HepG2 (cell line): Measurements from ENCODE around the gene UBL5. TPM values are rescaled to one million over a fixed set of nuclear protein-coding genes. Genes with fewer than 3 reads are reported as not detected.

Experiments used
- CBX1 ChIP-seq: IDR thresholded peaks from one replicate; pipeline ENCODE4 v1.6.1; 2016; ENCODE audit warnings: antibody characterized with exemption, low read depth
- CREB1 ChIP-seq, 2 experiments: fragments of 450-650 bp in 1 of 2; IDR thresholded peaks; 2 replicates each; pipeline ENCODE4 v1.6.1; 2016 to 2017; ENCODE audit warnings: control low read depth in 1 of 2, mild to moderate bottlenecking in 1 of 2, missing compliant biosample characterization in 1 of 2, missing genetic modification characterization in 1 of 2
- CREM ChIP-seq, 2 experiments: sonication (generic) in 1 of 2; formaldehyde crosslinking in 1 of 2; IDR thresholded peaks; 2 replicates each; pipeline versions ENCODE4 v1.4.0 to v1.6.1; 2016 to 2020; ENCODE audit warnings: antibody characterized with exemption in 1 of 2, mild to moderate bottlenecking in 1 of 2, missing genetic modification reagents in 1 of 2
- GMEB2 ChIP-seq: IDR thresholded peaks from 2 replicates; pipeline ENCODE4 v1.6.1; 2016; ENCODE audit warnings: missing biosample characterization, missing genetic modification reagents, low read depth
- IRF9 ChIP-seq: sonication (generic); formaldehyde crosslinking; IDR thresholded peaks from 2 replicates; pipeline ENCODE4 v1.8.0; 2022; ENCODE audit warnings: missing genetic modification reagents, mild to moderate bottlenecking, borderline replicate concordance
- KDM3A ChIP-seq: IDR thresholded peaks from 2 replicates; pipeline ENCODE4 v1.6.1; 2018; ENCODE audit warnings: low read depth, missing compliant biosample characterization
- KLF16 ChIP-seq, 2 experiments: sonication (generic) in 1 of 2; formaldehyde crosslinking in 1 of 2; IDR thresholded peaks; 2 replicates each; pipeline versions ENCODE4 v1.6.1 to v1.8.0; 2016 to 2023; ENCODE audit warnings: missing genetic modification reagents in 2 of 2, missing compliant biosample characterization in 1 of 2
- KMT2B ChIP-seq: IDR thresholded peaks from 2 replicates; pipeline ENCODE4 v1.6.1; 2016; ENCODE audit warnings: missing genetic modification reagents, missing compliant biosample characterization
- MLLT10 ChIP-seq: sonication (generic); formaldehyde crosslinking; IDR thresholded peaks from 2 replicates; pipeline ENCODE4 v1.4.0; 2020; ENCODE audit warnings: missing genetic modification reagents
- MXD3 ChIP-seq: IDR thresholded peaks from 2 replicates; pipeline ENCODE4 v1.6.1; 2016; ENCODE audit warnings: mild to moderate bottlenecking, missing biosample characterization, missing genetic modification reagents
- MYC ChIP-seq: sonication (generic); formaldehyde crosslinking; IDR thresholded peaks from 2 replicates; pipeline ENCODE4 v1.9.0; 2021; ENCODE audit warnings: missing genetic modification reagents, borderline replicate concordance
- NONO ChIP-seq, 2 experiments: fragments of 450-650 bp in 1 of 2; sonication (generic) in 1 of 2; formaldehyde crosslinking in 1 of 2; IDR thresholded peaks in 1 of 2; conservative IDR thresholded peaks in 1 of 2; 2 replicates each; pipeline versions ENCODE4 v1.6.1 to v1.8.0; 2017 to 2022; ENCODE audit warnings: mild to moderate bottlenecking in 1 of 2, missing genetic modification reagents in 1 of 2, moderate library complexity in 1 of 2
- TARDBP ChIP-seq: sonication (generic); formaldehyde crosslinking; IDR thresholded peaks from 2 replicates; pipeline ENCODE4 v1.8.0; 2022; ENCODE audit warnings: mild to moderate bottlenecking, missing genetic modification reagents
- ZNF12 ChIP-seq: sonication (generic); formaldehyde crosslinking; IDR thresholded peaks from 2 replicates; pipeline ENCODE4 v1.5.0; 2020; ENCODE audit warnings: missing genetic modification reagents
- ZNF230 ChIP-seq: sonication (generic); formaldehyde crosslinking; IDR thresholded peaks from 2 replicates; pipeline ENCODE4 v1.4.0; 2020; ENCODE audit warnings: mild to moderate bottlenecking, missing genetic modification reagents
- ZNF280B ChIP-seq: sonication (generic); formaldehyde crosslinking; IDR thresholded peaks from 2 replicates; pipeline ENCODE4 v1.5.0; 2020; ENCODE audit warnings: missing genetic modification reagents, mild to moderate bottlenecking, borderline replicate concordance
- ZNF354B ChIP-seq: sonication (generic); formaldehyde crosslinking; IDR thresholded peaks from 2 replicates; pipeline ENCODE4 v1.8.0; 2022; ENCODE audit warnings: mild to moderate bottlenecking, missing genetic modification reagents
- ZNF512 ChIP-seq: sonication (generic); formaldehyde crosslinking; IDR thresholded peaks from 2 replicates; pipeline ENCODE4 v1.4.0; 2020; ENCODE audit warnings: mild to moderate bottlenecking, missing genetic modification reagents
- ZNF740 ChIP-seq: sonication (generic); formaldehyde crosslinking; IDR thresholded peaks from 2 replicates; pipeline ENCODE4 v1.4.0; 2020; ENCODE audit warnings: missing genetic modification reagents
- polyA plus RNA-seq, 8 experiments: library from polyadenylated mRNA; depleted of rRNA in 3 of 8; stranded (reverse) in 7 of 8; unstranded in 1 of 8; fragments of >200 nt; fragmentation: Illumina TruSeq in 4 of 8; extraction: Trizol in 4 of 8; gene quantifications; 2 replicates each; pipeline versions ENCODE4 v1.2.1 to v1.2.3, GENCODE V29; 2011 to 2016; ENCODE audit warnings: low read depth in 4 of 8, missing spikeins in 1 of 8, mixed read lengths in 1 of 8; ENCODE audit not compliant: insufficient read depth in 1 of 8
- total RNA-seq, 5 experiments: library from RNA; depleted of rRNA; stranded (reverse); fragments of >200 nt; fragmentation: Illumina TruSeq; extraction: Trizol; gene quantifications; 2 replicates each; pipeline ENCODE4 v1.2.3, GENCODE V29; 2016; ENCODE audit warnings: low read depth in 1 of 5

The UBL5 gene
- total and polyA plus RNA-seq, 2 of the 13 experiments (the other 11 are each of a cell fraction or from before 2014, with no cell fraction given), result 373 to 487 TPM

GRCh38 chr19:9818734-9819595 is 8.8 kb upstream of the UBL5 start, which contains the start of gene FBXL12 (continued):
- TF ChIP-seq IRF9 (CRISPR knock-in tag) (peak; percentile 79; the same call in 1 of the 2 replicates), CREM (IDR thresholded peaks at IDR 0.05) (peak; percentile 71; the same call in 1 of the 2 replicates), CREM (CRISPR knock-in tag; IDR thresholded peaks at IDR 0.05) (no peak), TARDBP (CRISPR knock-in tag) (0 out of 2 replicates have a peak, but pooled peaks have one; percentile 61), MYC (peak; percentile 72; the same call in 1 of the 2 replicates), MLLT10 (CRISPR knock-in tag) (no peak), MXD3 (CRISPR knock-in tag) (0 out of 2 replicates have a peak, but pooled peaks have one; percentile 68), GMEB2 (CRISPR knock-in tag) (no peak), ZNF354B (CRISPR knock-in tag) (no peak), ZNF740 (CRISPR knock-in tag) (no peak), ZNF512 (no peak), CREB1 (IDR thresholded peaks at IDR 0.05) (peak; percentile 9; the same call in 1 of the 2 replicates), CREB1 (CRISPR knock-in tag; IDR thresholded peaks at IDR 0.05) (peak; percentile 91), KDM3A (CRISPR knock-in tag) (peak; percentile 57; the same call in 1 of the 2 replicates), NONO (IDR thresholded peaks at IDR 0.05) (no peak), NONO (CRISPR knock-in tag; conservative IDR thresholded peaks at IDR 0.05) (peak; percentile 84; the same call in 1 of the 2 replicates), ZNF280B (CRISPR knock-in tag) (peak; percentile 95; the same call in 1 of the 2 replicates), KMT2B (CRISPR knock-in tag) (peak; percentile 80; the same call in 1 of the 2 replicates), KLF16 (CRISPR knock-in tag; IDR thresholded peaks at IDR 0.05) (no peak; a peak in 2 of 4 replicates), CBX1 (no peak), ZNF12 (CRISPR knock-in tag) (no peak), ZNF230 (CRISPR knock-in tag) (no peak)
